D341Med (cell line): ENCODE results near the gene IQCC.

Source experiments
- DNase-seq: peaks from one replicate; pipeline ENCODE4 v3.0.0; 2012; ENCODE audit warnings: low spot score

The IQCC gene

GRCh38 chr1:32224285-32224684, 18.8 kb downstream of the IQCC start:
- no peak for DNase-seq

- no peak for DNase-seq
Observed at GRCh38 chr1:32228771-32229170, 23.3 kb downstream of the IQCC start.

GRCh38 chr1:32231843-32232432, 26.5 kb downstream of the IQCC start:
- no peak for DNase-seq

- no peak for DNase-seq
Observed at GRCh38 chr1:32232558-32233304, 27.3 kb downstream of the IQCC start.

- no peak for DNase-seq
Observed at GRCh38 chr1:32234792-32235191, 29.3 kb downstream of the IQCC start.

GRCh38 chr1:32239337-32239736, 33.9 kb downstream of the IQCC start:
- DNase-seq: no peak

GRCh38 chr1:32239790-32240139, 34.3 kb downstream of the IQCC start:
- no peak for DNase-seq

GRCh38 chr1:32240140-32240951, 34.9 kb downstream of the IQCC start:
- DNase-seq: peak; percentile 76

GRCh38 chr1:32241001-32241763, 35.7 kb downstream of the IQCC start:
- peak; percentile 66 for DNase-seq

- DNase-seq: no peak
Observed at GRCh38 chr1:32242341-32242851, 36.9 kb downstream of the IQCC start.

- no peak for DNase-seq
Observed at GRCh38 chr1:32246888-32247273, 41.4 kb downstream of the IQCC start, which contains the start of gene FAM167B. FAM167B (plus strand) TSS chr1:32247222; CDS start chr1:32247422, 200 bp downstream.

GRCh38 chr1:32247452-32247851, 42.0 kb downstream of the IQCC start:
- no peak for DNase-seq

GRCh38 chr1:32247983-32248889, 42.8 kb downstream of the IQCC start:
- DNase-seq: peak; percentile 75

GRCh38 chr1:32249831-32250525, 44.5 kb downstream of the IQCC start:
- DNase-seq: no peak

GRCh38 chr1:32250893-32251716, 45.6 kb downstream of the IQCC start, which contains the start of gene LCK:
LCK (plus strand) TSS chr1:32251265; CDS start chr1:32274330, 23,065 bp downstream.
- DNase-seq: no peak

- no peak for DNase-seq
Observed at GRCh38 chr1:32255072-32256071, 49.9 kb downstream of the IQCC start.

- no peak for DNase-seq
Observed at GRCh38 chr1:32256473-32257226, 51.2 kb downstream of the IQCC start.

- no peak for DNase-seq
Observed at GRCh38 chr1:32257227-32257508, 51.7 kb downstream of the IQCC start.
